ENCODE results near the gene TBK1.

Gene TBK1

GRCh38 chr12:64545081-64545382, 93.1 kb downstream of the TBK1 start:
- TF ChIP-seq SIN3A (IDR thresholded peaks at IDR 0.05; ENCODE audit: borderline replicate concordance, insufficient read depth, low read length) (no peak), TAF1 (IDR thresholded peaks at IDR 0.05; ENCODE audit: borderline replicate concordance, insufficient read depth, low read length) (no peak), POLR2AphosphoS5 (IDR thresholded peaks at IDR 0.05; ENCODE audit: low read depth, low read length) (no peak), REST (IDR thresholded peaks at IDR 0.05; ENCODE audit: insufficient read depth in 1 of 2, low read depth in 2 of 2, low read length in 2 of 2) (no peak), FOXP2 (optimal IDR thresholded peaks at IDR 0.05; ENCODE audit: borderline replicate concordance, extremely low read depth, extremely low read length, insufficient read depth) (no peak)

GRCh38 chr12:64549108-64549507, 97.2 kb downstream of the TBK1 start:
- TF ChIP-seq SIN3A (IDR thresholded peaks at IDR 0.05; ENCODE audit: borderline replicate concordance, insufficient read depth, low read length) (no peak), FOXP2 (optimal IDR thresholded peaks at IDR 0.05; ENCODE audit: borderline replicate concordance, extremely low read depth, extremely low read length, insufficient read depth) (no peak), POLR2AphosphoS5 (IDR thresholded peaks at IDR 0.05; ENCODE audit: low read depth, low read length) (no peak), REST (IDR thresholded peaks at IDR 0.05; ENCODE audit: insufficient read depth in 1 of 2, low read depth in 2 of 2, low read length in 2 of 2) (no peak), TAF1 (IDR thresholded peaks at IDR 0.05; ENCODE audit: borderline replicate concordance, insufficient read depth, low read length) (no peak)

GRCh38 chr12:64550755-64551154, 98.8 kb downstream of the TBK1 start:
- no peak for TF ChIP-seq POLR2AphosphoS5 (IDR thresholded peaks at IDR 0.05; ENCODE audit: low read depth, low read length)
- TF ChIP-seq SIN3A (IDR thresholded peaks at IDR 0.05; ENCODE audit: borderline replicate concordance, insufficient read depth, low read length), result no peak
- no peak for TF ChIP-seq REST (IDR thresholded peaks at IDR 0.05; ENCODE audit: insufficient read depth in 1 of 2, low read depth in 2 of 2, low read length in 2 of 2)
- no peak for TF ChIP-seq TAF1 (IDR thresholded peaks at IDR 0.05; ENCODE audit: borderline replicate concordance, insufficient read depth, low read length)
- no peak for TF ChIP-seq FOXP2 (optimal IDR thresholded peaks at IDR 0.05; ENCODE audit: borderline replicate concordance, extremely low read depth, extremely low read length, insufficient read depth)

GRCh38 chr12:64551676-64552075, 99.8 kb downstream of the TBK1 start:
- TF ChIP-seq POLR2AphosphoS5 (IDR thresholded peaks at IDR 0.05; ENCODE audit: low read depth, low read length) (no peak), SIN3A (IDR thresholded peaks at IDR 0.05; ENCODE audit: borderline replicate concordance, insufficient read depth, low read length) (no peak)
